ENCODE measurements around the gene LRRC14B. TPM values are rescaled to one million over a fixed set of nuclear protein-coding genes. Genes with fewer than 3 reads are reported as not detected.

LRRC14B gene
- polyA plus RNA-seq, 1 experiment, result not detected

GRCh38 chr5:197892-198489 lies 6.7 kb downstream of the LRRC14B start:
- no peak for TF ChIP-seq CTCF (IDR thresholded peaks at IDR 0.05; ENCODE audit: low read depth, low read length)
- H3K27ac ChIP-seq (ENCODE audit: low read depth, low read length), result no peak overlapping the region
- peaks cover 6% of the 10 kb centered on the region; the same call in 1 of the 2 replicates for H3K9me3 ChIP-seq (ENCODE audit: control insufficient read depth, insufficient read depth, low read length)
- no peak for DNase-seq (ENCODE audit: low read depth, low spot score)
- peaks cover 2% of the 10 kb centered on the region for H3K27me3 ChIP-seq (ENCODE audit: control insufficient read depth, insufficient read depth, low read length)
- POLR2A ChIA-PET, result no interaction called here
- H3K4me3 ChIP-seq (ENCODE audit: low read depth, low read length), result no peak overlapping the region
- CTCF ChIA-PET, result interaction anchor here (0.9 to 1.2 kb wide), 2 partner anchors 10 to 16 kb away, joined by 3 read pairs; no protein-coding TSS in a partner anchor

- Histone ChIP-seq H3K9me3 (ENCODE audit: control insufficient read depth, insufficient read depth, low read length) (peaks cover 6% of the 10 kb centered on the region; the same call in 1 of the 2 replicates), H3K4me3 (ENCODE audit: low read depth, low read length) (no peak overlapping the region), H3K27me3 (ENCODE audit: control insufficient read depth, insufficient read depth, low read length) (peaks cover 2% of the 10 kb centered on the region), H3K27ac (ENCODE audit: low read depth, low read length) (no peak overlapping the region)
- POLR2A ChIA-PET, result no interaction called here
- CTCF ChIA-PET, result interaction anchor here (0.9 to 1.2 kb wide), 2 partner anchors 10 to 15 kb away, joined by 3 read pairs; no protein-coding TSS in a partner anchor
- no peak for DNase-seq (ENCODE audit: low read depth, low spot score)
- no peak for TF ChIP-seq CTCF (IDR thresholded peaks at IDR 0.05; ENCODE audit: low read depth, low read length)
Measured at GRCh38 chr5:198516-199196, 7.4 kb downstream of the LRRC14B start.

GRCh38 chr5:199197-199949 lies 8.1 kb downstream of the LRRC14B start:
- no peak overlapping the region for H3K27ac ChIP-seq (ENCODE audit: low read depth, low read length)
- H3K9me3 ChIP-seq (ENCODE audit: control insufficient read depth, insufficient read depth, low read length), result peaks cover 6% of the 10 kb centered on the region; the same call in 1 of the 2 replicates
- no peak for DNase-seq (ENCODE audit: low read depth, low spot score)
- no peak for TF ChIP-seq CTCF (IDR thresholded peaks at IDR 0.05; ENCODE audit: low read depth, low read length)
- no peak overlapping the region for H3K4me3 ChIP-seq (ENCODE audit: low read depth, low read length)
- peaks cover 2% of the 10 kb centered on the region for H3K27me3 ChIP-seq (ENCODE audit: control insufficient read depth, insufficient read depth, low read length)
- POLR2A ChIA-PET, result no interaction called here
- CTCF ChIA-PET, result interaction anchor here (0.7 to 1.2 kb wide), 3 partner anchors 11 to 19 kb away, joined by 3 to 7 read pairs (median 3); partner anchors contain the start of gene SDHA

- ChIA-PET POLR2A (no interaction called here), CTCF (interaction anchor here (0.7 to 1.5 kb wide), 2 partner anchors 12 to 18 kb away, joined by 4 to 7 read pairs; partner anchors contain the start of gene SDHA)
- H3K27ac ChIP-seq (ENCODE audit: low read depth, low read length), result no peak overlapping the region
- no peaks in the 10 kb centered on the region; the same call in 1 of the 2 replicates for H3K9me3 ChIP-seq (ENCODE audit: control insufficient read depth, insufficient read depth, low read length)
- no peak for DNase-seq (ENCODE audit: low read depth, low spot score)
- peaks cover 1% of the 10 kb centered on the region for H3K27me3 ChIP-seq (ENCODE audit: control insufficient read depth, insufficient read depth, low read length)
- TF ChIP-seq CTCF (IDR thresholded peaks at IDR 0.05; ENCODE audit: low read depth, low read length), result no peak
- H3K4me3 ChIP-seq (ENCODE audit: low read depth, low read length), result no peak overlapping the region
Measured at GRCh38 chr5:199950-200645, 8.8 kb downstream of the LRRC14B start.

Data from AG04450 (cell line).